WTC11 (cell line): ENCODE results near the gene SIX4. TPM values are rescaled to one million over a fixed set of nuclear protein-coding genes. Genes with fewer than 3 reads are reported as not detected.
A peak's percentile ranks its signal among the peaks of the same experiment; 100 is the strongest.

ENCODE experiments used
- ATAC-seq: fragments of 200-7000 bp; cut with Tn5 transposase; 2 replicates; pipeline ENCODE4 v1.10.0; 2021; ENCODE audit warnings: mild to moderate bottlenecking, moderate library complexity
- CTCF ChIA-PET: fragments of 300-600 bp; sonication (Branson Sonifier 250); formaldehyde crosslinking; loops from one replicate; lab custom pipeline; 2021; ENCODE audit warnings: antibody characterized with exemption; lab: Charles Lee
- POLR2A ChIA-PET: fragments of 350-600 bp; sonication (Branson Sonifier 250); formaldehyde crosslinking; loops from one replicate; lab custom pipeline; 2021; ENCODE audit warnings: antibody characterized with exemption; lab: Charles Lee
- DNase-seq: peaks from one replicate; pipeline ENCODE4 v3.0.0; 2021; ENCODE audit warnings: low spot score
- H3K27ac Mint-ChIP-seq: 2 replicates; pipeline ENCODE4 v1.8.0; 2021; ENCODE audit warnings: mixed read lengths
- H3K27me3 Mint-ChIP-seq: 2 replicates; pipeline ENCODE4 v1.8.0; 2021; ENCODE audit warnings: low read depth, mild to moderate bottlenecking, moderate library complexity, mixed read lengths
- H3K36me3 Mint-ChIP-seq: 2 replicates; pipeline ENCODE4 v1.8.0; 2021; ENCODE audit warnings: mixed read lengths
- H3K4me1 Mint-ChIP-seq: 2 replicates; pipeline ENCODE4 v1.8.0; 2022; ENCODE audit warnings: mixed read lengths
- H3K4me3 Mint-ChIP-seq: 2 replicates; pipeline ENCODE4 v1.8.0; 2021; ENCODE audit warnings: mild to moderate bottlenecking, moderate library complexity, mixed read lengths
- H3K9me3 Mint-ChIP-seq: 2 replicates; pipeline ENCODE4 v1.8.0; 2021; ENCODE audit warnings: mixed read lengths
- ARID4B ChIP-seq: sonication (generic); formaldehyde crosslinking; IDR thresholded peaks from 2 replicates; pipeline ENCODE4 v1.8.0; 2023; ENCODE audit warnings: missing genetic modification reagents, mild to moderate bottlenecking, borderline replicate concordance
- CTCF ChIP-seq: fragments of 200-600 bp; IDR thresholded peaks from 2 replicates; pipeline ENCODE4 v1.8.0; 2022; ENCODE audit warnings: antibody characterized with exemption
- EMX1 ChIP-seq: fragments of 250-450 bp; sonication (Bioruptor Pico); IDR thresholded peaks from 2 replicates; pipeline ENCODE4 v1.8.0; 2021; ENCODE audit warnings: mild to moderate bottlenecking
- ESRRA ChIP-seq: sonication (generic); formaldehyde crosslinking; IDR thresholded peaks from 2 replicates; pipeline ENCODE4 v1.8.1; 2022; ENCODE audit warnings: mild to moderate bottlenecking, missing genetic modification reagents, borderline replicate concordance
- ETV6 ChIP-seq: sonication (generic); formaldehyde crosslinking; IDR thresholded peaks from 2 replicates; pipeline ENCODE4 v1.8.1; 2022; ENCODE audit warnings: mild to moderate bottlenecking, missing genetic modification reagents
- FOXP1 ChIP-seq: sonication (generic); formaldehyde crosslinking; IDR thresholded peaks from 2 replicates; pipeline ENCODE4 v1.8.0; 2022; ENCODE audit warnings: missing genetic modification reagents, mild to moderate bottlenecking, moderate library complexity, borderline replicate concordance
- FOXP4 ChIP-seq: sonication (generic); formaldehyde crosslinking; IDR thresholded peaks from 2 replicates; pipeline ENCODE4 v1.8.0; 2022; ENCODE audit warnings: mild to moderate bottlenecking, missing genetic modification reagents
- GABPB1 ChIP-seq: sonication (generic); formaldehyde crosslinking; IDR thresholded peaks from 2 replicates; pipeline ENCODE4 v1.8.1; 2023; ENCODE audit warnings: mild to moderate bottlenecking, missing genetic modification reagents
- GTF2I ChIP-seq: fragments of 250-450 bp; sonication (Bioruptor Pico); conservative IDR thresholded peaks from 2 replicates; pipeline ENCODE4 v1.4.0; 2021; ENCODE audit warnings: mild to moderate bottlenecking
- HMGA2 ChIP-seq: fragments of 250-450 bp; sonication (Bioruptor Pico); IDR thresholded peaks from 2 replicates; pipeline ENCODE4 v1.4.0; 2021; ENCODE audit warnings: mild to moderate bottlenecking, moderate library complexity
- OVOL2 ChIP-seq: fragments of 250-450 bp; sonication (Bioruptor Pico); IDR thresholded peaks from 2 replicates; pipeline ENCODE4 v1.9.0; 2021; ENCODE audit warnings: mild to moderate bottlenecking, borderline replicate concordance
- RORB ChIP-seq: fragments of 250-450 bp; sonication (Bioruptor Pico); IDR thresholded peaks from 2 replicates; pipeline ENCODE4 v1.9.0; 2021; ENCODE audit warnings: mild to moderate bottlenecking
- TEAD1 ChIP-seq: sonication (generic); formaldehyde crosslinking; IDR thresholded peaks from 2 replicates; pipeline ENCODE4 v1.8.0; 2022; ENCODE audit warnings: mild to moderate bottlenecking, missing genetic modification reagents
- TP53 ChIP-seq: sonication (generic); formaldehyde crosslinking; IDR thresholded peaks from 2 replicates; pipeline ENCODE4 v1.8.1; 2023; ENCODE audit warnings: mild to moderate bottlenecking, missing genetic modification reagents
- USF1 ChIP-seq: sonication (generic); formaldehyde crosslinking; IDR thresholded peaks from 2 replicates; pipeline ENCODE4 v1.8.0; 2022; ENCODE audit warnings: mild to moderate bottlenecking, missing genetic modification reagents
- ZNF121 ChIP-seq: sonication (generic); formaldehyde crosslinking; IDR thresholded peaks from 2 replicates; pipeline ENCODE4 v1.8.0; 2023; ENCODE audit warnings: missing genetic modification reagents
- ZNF416 ChIP-seq: fragments of 250-450 bp; sonication (Bioruptor Pico); IDR thresholded peaks from 2 replicates; pipeline ENCODE4 v1.9.0; 2021; ENCODE audit warnings: mild to moderate bottlenecking, inconsistent platforms
- ZNF532 ChIP-seq: fragments of 250-450 bp; sonication (Bioruptor Pico); IDR thresholded peaks from 2 replicates; pipeline ENCODE4 v1.9.0; 2021; ENCODE audit warnings: mild to moderate bottlenecking, borderline replicate concordance
- total RNA-seq: library from RNA; stranded (reverse); gene quantifications from 3 replicates; pipeline ENCODE4 v1.2.3, GENCODE V29; 2021
- TF ChIP-seq, protein P1 (sequence below): fragments of 250-450 bp; sonication (Bioruptor Pico); IDR thresholded peaks from 2 replicates; pipeline ENCODE4 v2.1.2; 2022; ENCODE audit warnings: mild to moderate bottlenecking, moderate library complexity

Gene SIX4
- total RNA-seq, 1 experiment from 2014 or later = 41.8 TPM

GRCh38 chr14:60721326-60722106 lies 2.6 kb downstream of the SIX4 start:
- ATAC-seq (peak; percentile 22), DNase-seq (peak; percentile 83)
- Mint-ChIP-seq H3K27me3 (no peaks in the 10 kb centered on the region), H3K36me3 (peaks cover 30% of the 10 kb centered on the region), H3K4me1 (peaks cover 34% of the 10 kb centered on the region), H3K27ac (peak overlapping the region; percentile 95), H3K4me3 (peak overlapping the region; percentile 96), H3K9me3 (no peaks in the 10 kb centered on the region)
- CTCF ChIA-PET = interaction anchor here (1.1 to 1.5 kb wide), 4 partner anchors 9 to 68 kb away, joined by 3 to 8 read pairs (median 4); no protein-coding TSS in a partner anchor
- POLR2A ChIA-PET = interaction anchor here (0.6 to 3.3 kb wide), 5 partner anchors 8 to 259 kb away, joined by 3 to 12 read pairs (median 3); partner anchors contain the start of genes SIX1, SLC38A6 and TRMT5
- TF ChIP-seq RORB (CRISPR knock-in tag) (no peak), OVOL2 (no peak), GABPB1 (CRISPR knock-in tag) (0 out of 2 replicates have a peak, but pooled peaks have one; percentile 16), CTCF (no peak), ZNF121 (no peak), TP53 (CRISPR knock-in tag) (0 out of 2 replicates have a peak, but pooled peaks have one; percentile 26), HMGA2 (no peak), ZNF532 (CRISPR knock-in tag) (no peak), ESRRA (CRISPR knock-in tag) (no peak), ZNF416 (CRISPR knock-in tag) (no peak), USF1 (no peak), ARID4B (CRISPR knock-in tag) (0 out of 2 replicates have a peak, but pooled peaks have one; percentile 45), FOXP1 (CRISPR knock-in tag) (no peak; the same call in 1 of the 2 replicates), FOXP4 (0 out of 2 replicates have a peak, but pooled peaks have one; percentile 60), ETV6 (CRISPR knock-in tag) (no peak), TEAD1 (CRISPR knock-in tag) (0 out of 2 replicates have a peak, but pooled peaks have one; percentile 31), GTF2I (CRISPR knock-in tag) (no peak), EMX1 (0 out of 2 replicates have a peak, but pooled peaks have one; percentile 50)
- TF ChIP-seq, protein P1, sequence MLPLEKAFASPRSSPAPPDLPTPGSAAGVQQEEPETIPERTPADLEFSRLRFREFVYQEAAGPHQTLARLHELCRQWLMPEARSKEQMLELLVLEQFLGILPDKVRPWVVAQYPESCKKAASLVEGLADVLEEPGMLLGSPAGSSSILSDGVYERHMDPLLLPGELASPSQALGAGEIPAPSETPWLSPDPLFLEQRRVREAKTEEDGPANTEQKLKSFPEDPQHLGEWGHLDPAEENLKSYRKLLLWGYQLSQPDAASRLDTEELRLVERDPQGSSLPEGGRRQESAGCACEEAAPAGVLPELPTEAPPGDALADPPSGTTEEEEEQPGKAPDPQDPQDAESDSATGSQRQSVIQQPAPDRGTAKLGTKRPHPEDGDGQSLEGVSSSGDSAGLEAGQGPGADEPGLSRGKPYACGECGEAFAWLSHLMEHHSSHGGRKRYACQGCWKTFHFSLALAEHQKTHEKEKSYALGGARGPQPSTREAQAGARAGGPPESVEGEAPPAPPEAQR (CRISPR knock-in tag) = no peak
